Neural progenitor cell (in vitro differentiated cells): ENCODE measurements around the gene HCRTR1.

Source experiments
- EZH2 ChIP-seq: fragments of 200-600 bp; sonication (generic); IDR thresholded peaks from 2 replicates; pipeline ENCODE4 v1.6.1; 2017; ENCODE audit warnings: antibody characterized with exemption, mild to moderate bottlenecking, moderate library complexity
- EZH2phosphoT487 ChIP-seq: fragments of 200-600 bp; sonication (generic); IDR thresholded peaks from 2 replicates; pipeline ENCODE4 v1.6.1; 2017; ENCODE audit warnings: antibody characterized with exemption
- TF ChIP-seq, protein P1 (sequence below): fragments of 200-600 bp; sonication (generic); IDR thresholded peaks from 2 replicates; pipeline ENCODE4 v1.5.1; 2017; ENCODE audit warnings: antibody characterized with exemption, mild to moderate bottlenecking

DNA sequence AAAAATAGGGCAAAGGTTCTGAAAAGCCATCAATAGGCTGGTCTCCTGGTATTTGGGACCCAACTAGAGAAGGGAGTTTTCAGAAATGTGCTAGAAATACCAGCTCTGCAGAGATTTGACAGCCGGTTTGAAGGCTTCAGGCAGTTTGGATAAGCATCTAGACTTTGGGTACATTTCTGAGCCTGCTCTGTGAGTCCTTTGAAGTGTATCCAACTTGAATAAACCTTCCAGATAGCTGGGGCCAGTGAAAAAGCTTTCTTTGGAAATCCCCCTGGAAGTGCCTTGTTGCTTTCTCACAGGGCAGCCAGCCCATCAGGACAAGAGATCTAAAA is 33.6 kb downstream of the HCRTR1 start:
- TF ChIP-seq EZH2: no peak
- TF ChIP-seq, protein P1, sequence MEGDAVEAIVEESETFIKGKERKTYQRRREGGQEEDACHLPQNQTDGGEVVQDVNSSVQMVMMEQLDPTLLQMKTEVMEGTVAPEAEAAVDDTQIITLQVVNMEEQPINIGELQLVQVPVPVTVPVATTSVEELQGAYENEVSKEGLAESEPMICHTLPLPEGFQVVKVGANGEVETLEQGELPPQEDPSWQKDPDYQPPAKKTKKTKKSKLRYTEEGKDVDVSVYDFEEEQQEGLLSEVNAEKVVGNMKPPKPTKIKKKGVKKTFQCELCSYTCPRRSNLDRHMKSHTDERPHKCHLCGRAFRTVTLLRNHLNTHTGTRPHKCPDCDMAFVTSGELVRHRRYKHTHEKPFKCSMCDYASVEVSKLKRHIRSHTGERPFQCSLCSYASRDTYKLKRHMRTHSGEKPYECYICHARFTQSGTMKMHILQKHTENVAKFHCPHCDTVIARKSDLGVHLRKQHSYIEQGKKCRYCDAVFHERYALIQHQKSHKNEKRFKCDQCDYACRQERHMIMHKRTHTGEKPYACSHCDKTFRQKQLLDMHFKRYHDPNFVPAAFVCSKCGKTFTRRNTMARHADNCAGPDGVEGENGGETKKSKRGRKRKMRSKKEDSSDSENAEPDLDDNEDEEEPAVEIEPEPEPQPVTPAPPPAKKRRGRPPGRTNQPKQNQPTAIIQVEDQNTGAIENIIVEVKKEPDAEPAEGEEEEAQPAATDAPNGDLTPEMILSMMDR: no peak
- no peak for TF ChIP-seq EZH2phosphoT487
